Neural cell (in vitro differentiated cells): ENCODE data around the gene ANKRD39. TPM values are rescaled to one million over a fixed set of nuclear protein-coding genes. Genes with fewer than 3 reads are reported as not detected.

Source experiments
- H2AFZ ChIP-seq: fragments of 200-600, 300-800 bp; sonication (generic), shearing (Covaris generic); 2 replicates; pipeline ENCODE4 v1.6.0; 2014; ENCODE audit warnings: low read depth, mild to moderate bottlenecking, antibody characterized with exemption, low read length, moderate library complexity
- H3F3A ChIP-seq: fragments of 200-600 bp; shearing (Covaris generic); 2 replicates; pipeline ENCODE4 v1.6.1; 2016; ENCODE audit warnings: mild to moderate bottlenecking, moderate library complexity, mixed read lengths, antibody characterized with exemption, low read length; ENCODE audit not compliant: insufficient read depth, poor library complexity, severe bottlenecking
- H3K27ac ChIP-seq: fragments of 200-600, 300-800 bp; sonication (generic), shearing (Covaris generic); 2 replicates; pipeline ENCODE4 v1.5.1; 2014; ENCODE audit warnings: mild to moderate bottlenecking, low read length, moderate library complexity
- H3K27me3 ChIP-seq: fragments of 300-800, 200-600 bp; sonication (generic), shearing (Covaris generic); 2 replicates; pipeline ENCODE4 v1.6.0; 2014; ENCODE audit warnings: mild to moderate bottlenecking, low read depth, low read length, moderate library complexity; ENCODE audit not compliant: insufficient read depth
- H3K36me3 ChIP-seq: fragments of 300-800, 200-600 bp; sonication (generic), shearing (Covaris generic); 2 replicates; pipeline ENCODE4 v1.5.1; 2014; ENCODE audit warnings: mild to moderate bottlenecking, antibody characterized with exemption, low read length, moderate library complexity; ENCODE audit not compliant: insufficient read depth
- H3K4me2 ChIP-seq: fragments of 300-800, 200-600 bp; sonication (generic), shearing (Covaris generic); 2 replicates; pipeline ENCODE4 v1.6.0; 2014; ENCODE audit warnings: mild to moderate bottlenecking, low read length
- H3K4me3 ChIP-seq: fragments of 300-800, 200-600 bp; sonication (generic), shearing (Covaris generic); 2 replicates; pipeline ENCODE4 v1.5.1; 2014; ENCODE audit warnings: mild to moderate bottlenecking, low read length, moderate library complexity
- H3K79me2 ChIP-seq: fragments of 200-600 bp; shearing (Covaris generic); replicated peaks from 2 replicates; pipeline ENCODE4 v1.6.0; 2014; ENCODE audit warnings: mild to moderate bottlenecking, low read length, moderate library complexity; ENCODE audit not compliant: insufficient read depth
- H3K9ac ChIP-seq: fragments of 300-800, 200-600 bp; sonication (generic), shearing (Covaris generic); 2 replicates; pipeline ENCODE4 v1.6.1; 2016; ENCODE audit warnings: mild to moderate bottlenecking, low read length, mixed read lengths
- H3K9me2 ChIP-seq: fragments of 200-600 bp; shearing (Covaris generic); 2 replicates; pipeline ENCODE4 v1.6.1; 2016; ENCODE audit warnings: mild to moderate bottlenecking, low read length, mixed read lengths; ENCODE audit not compliant: insufficient read depth
- H3K9me3 ChIP-seq: fragments of 200-600, 300-800 bp; sonication (generic), shearing (Covaris generic); 2 replicates; pipeline ENCODE4 v1.6.1; 2016; ENCODE audit warnings: mild to moderate bottlenecking, mixed run types, low read length, moderate library complexity, mixed read lengths
- H4K20me1 ChIP-seq: fragments of 200-600 bp; shearing (Covaris generic); 2 replicates; pipeline ENCODE4 v1.6.1; 2016; ENCODE audit warnings: mild to moderate bottlenecking, mixed run types; ENCODE audit not compliant: insufficient read depth
- EP300 ChIP-seq: fragments of 450-650 bp; conservative IDR thresholded peaks from 2 replicates; pipeline ENCODE4 v1.6.1; 2014; ENCODE audit warnings: antibody characterized with exemption, mild to moderate bottlenecking, moderate library complexity; ENCODE audit not compliant: poor library complexity, severe bottlenecking
- EZH2 ChIP-seq: fragments of 200-600, 300-800 bp; shearing (Covaris generic), sonication (generic); IDR thresholded peaks from 2 replicates; pipeline ENCODE4 v1.6.1; 2014; ENCODE audit warnings: antibody characterized with exemption, low read length, borderline replicate concordance, mild to moderate bottlenecking; ENCODE audit not compliant: insufficient read depth, poor library complexity, severe bottlenecking
- MXI1 ChIP-seq: fragments of 450-650 bp; conservative IDR thresholded peaks from 2 replicates; pipeline ENCODE4 v1.6.1; 2014; ENCODE audit warnings: antibody characterized with exemption, mild to moderate bottlenecking; ENCODE audit not compliant: poor library complexity, severe bottlenecking
- POLR2AphosphoS5 ChIP-seq: IDR thresholded peaks from 2 replicates; pipeline ENCODE4 v1.6.1; 2012
- RAD21 ChIP-seq: fragments of 450-650 bp; conservative IDR thresholded peaks from 2 replicates; pipeline ENCODE4 v1.6.1; 2014; ENCODE audit warnings: antibody characterized with exemption, mild to moderate bottlenecking, moderate library complexity
- REST ChIP-seq: IDR thresholded peaks from 2 replicates; pipeline ENCODE4 v1.6.1; 2012; ENCODE audit warnings: borderline replicate concordance
- SMC3 ChIP-seq: fragments of 450-650 bp; conservative IDR thresholded peaks from 2 replicates; pipeline ENCODE4 v1.6.1; 2014; ENCODE audit warnings: antibody characterized with exemption, mild to moderate bottlenecking, moderate library complexity; ENCODE audit not compliant: poor library complexity
- TAF1 ChIP-seq: IDR thresholded peaks from 2 replicates; pipeline ENCODE4 v1.6.1; 2012; ENCODE audit warnings: low read depth
- polyA plus RNA-seq: library from polyadenylated mRNA; depleted of rRNA; stranded (reverse); fragments of >200 nt; gene quantifications from 2 replicates; pipeline ENCODE4 v1.2.3, GENCODE V29; 2014
- TF ChIP-seq, protein P1 (sequence below): fragments of 450-650 bp; IDR thresholded peaks from 2 replicates; pipeline ENCODE4 v1.5.1; 2014; ENCODE audit warnings: antibody characterized with exemption, mild to moderate bottlenecking, moderate library complexity; ENCODE audit not compliant: poor library complexity, severe bottlenecking

The ANKRD39 gene
- polyA plus RNA-seq, 1 donor from 2014 or later = 30.7 TPM

GRCh38 chr2:96870626-96871255, 12.9 kb upstream of the ANKRD39 start:
- H3K4me3 ChIP-seq = peak overlapping the region; percentile 94
- H3F3A ChIP-seq = no peaks in the 10 kb centered on the region
- peak overlapping the region; percentile 98 for H3K9ac ChIP-seq
- H2AFZ ChIP-seq = peak overlapping the region; percentile 14
- no peaks in the 10 kb centered on the region for H3K9me3 ChIP-seq
- peaks cover 34% of the 10 kb centered on the region for H3K79me2 ChIP-seq
- peak overlapping the region; percentile 90 for H3K27ac ChIP-seq
- H3K36me3 ChIP-seq = no peaks in the 10 kb centered on the region
- H3K27me3 ChIP-seq = no peaks in the 10 kb centered on the region
- no peak for TF ChIP-seq RAD21
- TF ChIP-seq REST = no peak
- TF ChIP-seq TAF1 = no peak
- no peak for TF ChIP-seq SMC3
- no peak for TF ChIP-seq POLR2AphosphoS5
- TF ChIP-seq, protein P1, sequence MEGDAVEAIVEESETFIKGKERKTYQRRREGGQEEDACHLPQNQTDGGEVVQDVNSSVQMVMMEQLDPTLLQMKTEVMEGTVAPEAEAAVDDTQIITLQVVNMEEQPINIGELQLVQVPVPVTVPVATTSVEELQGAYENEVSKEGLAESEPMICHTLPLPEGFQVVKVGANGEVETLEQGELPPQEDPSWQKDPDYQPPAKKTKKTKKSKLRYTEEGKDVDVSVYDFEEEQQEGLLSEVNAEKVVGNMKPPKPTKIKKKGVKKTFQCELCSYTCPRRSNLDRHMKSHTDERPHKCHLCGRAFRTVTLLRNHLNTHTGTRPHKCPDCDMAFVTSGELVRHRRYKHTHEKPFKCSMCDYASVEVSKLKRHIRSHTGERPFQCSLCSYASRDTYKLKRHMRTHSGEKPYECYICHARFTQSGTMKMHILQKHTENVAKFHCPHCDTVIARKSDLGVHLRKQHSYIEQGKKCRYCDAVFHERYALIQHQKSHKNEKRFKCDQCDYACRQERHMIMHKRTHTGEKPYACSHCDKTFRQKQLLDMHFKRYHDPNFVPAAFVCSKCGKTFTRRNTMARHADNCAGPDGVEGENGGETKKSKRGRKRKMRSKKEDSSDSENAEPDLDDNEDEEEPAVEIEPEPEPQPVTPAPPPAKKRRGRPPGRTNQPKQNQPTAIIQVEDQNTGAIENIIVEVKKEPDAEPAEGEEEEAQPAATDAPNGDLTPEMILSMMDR = no peak
- TF ChIP-seq EP300 = no peak
- TF ChIP-seq EZH2 = no peak
- no peak for TF ChIP-seq MXI1
- no peaks in the 10 kb centered on the region for H3K9me2 ChIP-seq
- H4K20me1 ChIP-seq = peaks cover 10% of the 10 kb centered on the region
- H3K4me2 ChIP-seq = no peak overlapping the region

DNA sequence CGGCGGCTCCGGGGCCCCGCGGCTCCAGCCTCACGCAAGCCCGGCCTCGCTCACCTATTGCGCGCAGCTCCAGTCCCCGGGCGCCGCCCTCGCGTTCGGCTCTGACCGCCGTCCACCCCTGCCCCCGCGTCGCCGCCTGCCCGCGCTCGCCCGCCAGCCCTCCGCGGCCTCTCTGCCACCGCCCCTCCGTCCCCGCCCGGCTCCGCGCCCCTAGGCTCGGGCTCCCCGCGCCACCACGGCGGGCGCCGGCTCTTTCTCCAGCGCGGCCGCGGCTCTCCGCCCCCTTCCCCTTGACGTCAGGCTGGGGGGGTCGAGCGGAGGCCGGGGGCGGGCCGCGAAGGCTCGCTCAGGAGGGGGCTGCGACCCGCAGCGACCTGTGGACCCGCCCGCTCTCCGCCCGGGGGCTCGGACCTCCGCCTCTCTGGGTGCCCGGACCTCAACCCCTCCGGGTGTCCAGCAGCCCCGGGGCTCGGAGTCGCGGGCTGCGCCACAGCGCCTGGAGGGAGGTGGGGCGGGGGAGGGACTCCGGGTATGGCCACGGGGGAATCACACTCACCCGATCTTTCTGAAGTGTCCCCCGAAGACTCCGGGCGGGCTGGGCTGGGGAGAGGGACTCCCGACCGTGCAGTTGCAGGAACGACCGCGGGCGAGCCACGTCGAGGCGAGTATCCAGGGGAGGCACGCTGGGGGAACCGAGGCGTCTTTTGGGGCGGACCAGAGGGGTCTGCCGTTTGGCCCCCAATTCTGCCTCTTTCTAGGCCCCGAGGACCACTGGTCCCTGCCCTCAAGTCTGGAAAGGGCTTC, 12.2 kb upstream of the ANKRD39 start, which contains the start of gene SEMA4C:
Gene SEMA4C (minus strand): TSS at position 259 of the 804 bp plus-strand sequence. CDS start 2,194 bp downstream, outside the sequence.
- no peak within 1 kb of the TSS for H3K4me2 ChIP-seq
- peak within 1 kb of the TSS; percentile 94 for H3K4me3 ChIP-seq
- H3K27me3 ChIP-seq = no peaks in the 10 kb centered on the region
- H4K20me1 ChIP-seq = peaks cover 11% of the 10 kb centered on the region
- no peaks in the 10 kb centered on the region for H3K9me3 ChIP-seq
- H3K79me2 ChIP-seq = peaks cover 34% of the 10 kb centered on the region
- H3K27ac ChIP-seq = peak within 1 kb of the TSS; percentile 90
- TF ChIP-seq SMC3 (peak; percentile 24), EZH2 (no peak), TAF1 (peak; percentile 25), MXI1 (peak; percentile 51), EP300 (peak; percentile 24), RAD21 (peak; percentile 8), POLR2AphosphoS5 (peak; percentile 84), REST (no peak)
- TF ChIP-seq, protein P1 = peak; percentile 21
- H3K9ac ChIP-seq = peak within 1 kb of the TSS; percentile 98
- H3K36me3 ChIP-seq = no peaks in the 10 kb centered on the region
- H2AFZ ChIP-seq = peak within 1 kb of the TSS; percentile 14
- no peaks in the 10 kb centered on the region for H3K9me2 ChIP-seq
- no peaks in the 10 kb centered on the region for H3F3A ChIP-seq
